Right renal cortex interstitium (tissue), 3 donors: ENCODE results near the gene RAD51B. TPM values are rescaled to one million over a fixed set of nuclear protein-coding genes. Genes with fewer than 3 reads are reported as not detected.
A peak's percentile ranks its signal among the peaks of the same experiment; 100 is the strongest.

Experiments
- DNase-seq, 3 donors: peaks; one replicate each; pipeline ENCODE4 v3.0.0-alpha.2; 2013; ENCODE audit warnings: low read depth in 3 of 3, low spot score in 2 of 3
- polyA plus RNA-seq, 3 donors: library from polyadenylated mRNA; unstranded; fragments of 120-200 nt; gene quantifications; one replicate each; pipeline ENCODE4 v1.2.1, GENCODE V29; 2013; ENCODE audit not compliant: insufficient read length in 3 of 3

The RAD51B gene
- polyA plus RNA-seq, 3 donors = 11.3 to 11.9 (median 11.6) TPM

GRCh38 chr14:67831113-67831512, 11.5 kb downstream of the RAD51B start:
- DNase-seq = no peak

DNA sequence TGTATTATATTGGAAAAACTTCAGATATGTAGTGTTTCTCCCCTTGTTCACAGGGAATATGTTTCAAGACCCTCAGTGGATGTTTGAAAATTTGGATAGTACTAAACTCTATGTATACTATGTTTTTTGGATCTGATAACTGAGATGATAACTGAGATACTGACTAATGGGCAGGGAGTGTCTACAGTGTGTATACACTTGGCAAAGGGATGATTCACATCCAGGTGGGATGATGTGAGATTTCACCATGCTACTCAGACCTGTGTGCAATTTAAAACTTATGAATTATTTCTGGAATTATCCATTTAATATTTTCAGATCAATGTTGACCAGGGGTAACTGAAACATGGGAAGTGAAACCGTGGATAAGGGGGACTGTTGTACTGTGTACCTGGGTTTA, 13.8 kb downstream of the RAD51B start:
- no peak for DNase-seq

DNA sequence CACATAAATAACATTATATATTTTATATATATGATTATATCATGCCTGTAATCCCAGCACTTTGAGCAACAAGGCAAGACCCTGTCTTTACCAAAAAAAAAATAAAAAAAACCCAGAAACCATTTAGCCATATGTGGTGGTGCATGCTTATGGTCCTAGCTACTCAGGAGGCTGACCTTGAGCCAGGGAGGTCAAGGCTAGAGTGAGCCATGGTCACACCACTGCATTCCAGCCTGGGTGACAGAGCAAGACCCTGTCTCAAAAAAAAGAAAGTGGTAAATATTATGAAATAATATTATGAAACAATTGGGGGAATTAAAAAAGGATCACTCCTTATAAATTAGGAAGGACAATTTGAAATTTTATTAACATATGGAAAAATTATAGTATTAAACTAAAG, 16.0 kb downstream of the RAD51B start:
- DNase-seq = no peak

GRCh38 chr14:67837011-67837624, 17.5 kb downstream of the RAD51B start:
- DNase-seq = peak; percentile 51 to 67 (median 64)

DNA sequence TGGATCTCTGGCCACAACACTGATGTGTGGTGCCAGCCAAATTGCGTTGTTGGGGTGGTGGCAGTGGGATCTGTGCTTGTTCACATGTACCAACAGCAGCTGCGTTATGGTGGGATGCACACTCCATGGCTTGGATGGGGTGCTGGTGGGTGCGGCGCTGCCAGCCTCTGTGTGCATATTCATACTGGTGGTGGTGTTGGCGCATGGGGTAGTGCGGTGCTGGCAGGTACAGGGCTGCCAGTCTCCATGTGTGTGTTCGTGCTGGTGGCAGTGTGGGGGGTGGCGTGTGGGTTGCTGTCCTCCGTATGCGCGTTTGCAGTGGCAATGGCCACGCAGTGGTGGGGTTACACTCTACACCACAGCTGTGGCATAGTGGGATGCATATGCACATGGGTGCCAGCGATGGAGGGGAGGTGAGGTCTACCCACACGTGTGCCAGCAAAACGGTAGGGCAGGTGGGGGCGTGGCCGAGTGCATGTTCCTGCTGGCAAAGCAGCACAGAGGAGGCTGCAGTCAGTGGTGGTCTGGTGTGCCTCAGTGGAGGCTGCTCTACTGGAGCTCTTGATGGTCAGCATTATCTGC, 26.5 kb downstream of the RAD51B start:
- DNase-seq = no peak

DNA sequence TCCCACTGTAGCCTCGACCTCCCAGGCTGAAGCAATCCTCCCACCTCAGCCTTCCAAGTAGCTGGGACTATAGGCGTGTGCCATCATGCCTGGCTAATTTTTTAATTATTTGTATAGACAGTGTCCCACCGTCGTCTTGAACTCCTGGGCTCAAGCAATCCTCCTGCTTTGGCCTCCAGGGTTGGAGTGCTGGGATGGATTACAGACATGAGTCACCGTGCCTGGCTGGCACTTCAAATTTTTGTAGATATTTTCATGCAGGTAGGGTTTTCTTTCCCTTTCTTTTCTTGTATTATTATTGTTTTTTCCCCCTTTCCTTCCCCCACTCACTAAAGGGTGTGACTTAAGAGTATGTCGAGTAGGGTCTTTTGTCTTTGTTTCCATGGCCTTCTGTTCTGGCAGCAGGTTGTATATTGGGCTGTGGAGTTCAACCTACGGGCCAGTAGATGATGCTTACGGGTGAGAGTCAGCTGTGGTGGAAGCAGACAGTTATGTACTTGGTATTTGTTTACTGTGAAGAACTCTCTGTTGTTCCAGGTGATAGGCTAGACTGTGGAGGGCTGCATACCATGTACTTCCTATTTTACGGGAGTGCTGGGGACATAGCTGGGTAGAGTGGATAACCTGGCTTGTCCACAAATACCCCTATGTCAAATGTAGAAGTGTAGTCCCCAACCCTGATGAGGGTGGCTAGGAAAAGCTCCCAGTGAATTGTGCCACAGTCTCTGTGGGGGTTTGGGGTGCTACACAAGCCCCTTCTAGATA, 30.7 kb downstream of the RAD51B start:
- no peak for DNase-seq

DNA sequence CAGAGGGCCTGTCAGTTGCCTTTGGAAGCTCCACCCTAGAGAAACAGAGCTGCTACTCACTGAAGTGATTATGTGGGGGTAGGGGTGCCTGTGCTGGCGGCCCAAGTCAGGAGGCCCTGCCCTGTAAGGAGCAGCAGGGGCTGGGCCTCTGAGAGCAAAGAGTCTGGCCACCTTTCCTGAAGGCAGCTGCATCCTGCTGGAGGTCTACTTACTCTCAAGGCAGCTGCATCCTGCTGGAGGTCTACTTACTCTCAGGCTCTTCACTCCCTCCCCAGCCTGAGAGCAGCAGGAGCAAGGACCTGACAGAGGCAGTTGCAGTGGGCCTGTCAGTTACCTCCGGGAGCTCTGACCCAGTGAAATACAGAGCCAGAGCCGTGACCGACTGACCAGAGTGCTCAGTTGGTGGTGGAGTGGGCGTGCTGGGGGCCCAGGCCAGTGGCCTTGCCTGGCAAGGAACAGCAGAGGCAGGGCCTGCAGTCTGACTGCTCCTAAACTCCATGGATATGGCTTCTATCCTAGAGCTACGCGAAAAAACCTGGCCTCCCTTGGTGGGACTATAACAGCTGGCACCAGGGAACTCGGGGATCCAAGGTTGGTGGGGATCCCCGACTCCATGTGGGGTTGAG, 32.3 kb downstream of the RAD51B start:
- DNase-seq = no peak

DNA sequence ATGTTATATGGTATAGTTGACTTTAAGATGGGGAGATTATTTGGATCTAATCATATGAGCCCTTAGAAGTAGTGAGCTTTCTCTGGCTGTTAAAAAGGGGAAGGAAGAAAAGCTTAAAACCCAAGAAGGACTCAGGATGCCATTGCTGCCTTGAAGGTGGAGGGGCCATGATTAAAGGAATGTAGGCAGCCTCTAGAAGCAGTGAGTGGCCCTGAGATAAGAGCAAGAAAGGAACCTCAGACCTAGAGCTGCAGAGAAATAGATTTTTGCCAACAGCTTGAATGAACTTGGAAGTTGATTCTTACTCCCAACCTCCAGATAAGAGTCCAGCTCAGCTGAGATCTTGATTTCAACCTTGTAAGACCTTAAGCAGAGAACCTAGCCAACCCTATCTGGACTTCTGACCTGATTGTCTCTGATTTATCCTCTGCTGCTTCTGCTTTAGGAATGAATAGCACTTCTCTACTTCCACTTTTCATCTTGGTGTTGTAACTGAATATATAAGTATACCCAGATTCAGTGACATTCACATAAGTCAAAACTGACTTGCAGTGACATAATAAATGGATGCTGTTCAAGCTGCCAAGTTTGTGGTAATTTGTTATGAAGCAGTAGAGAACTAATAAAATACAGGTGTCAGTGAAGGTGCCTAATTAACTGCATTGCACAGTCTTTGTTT, 33.5 kb downstream of the RAD51B start:
- DNase-seq = no peak

DNA sequence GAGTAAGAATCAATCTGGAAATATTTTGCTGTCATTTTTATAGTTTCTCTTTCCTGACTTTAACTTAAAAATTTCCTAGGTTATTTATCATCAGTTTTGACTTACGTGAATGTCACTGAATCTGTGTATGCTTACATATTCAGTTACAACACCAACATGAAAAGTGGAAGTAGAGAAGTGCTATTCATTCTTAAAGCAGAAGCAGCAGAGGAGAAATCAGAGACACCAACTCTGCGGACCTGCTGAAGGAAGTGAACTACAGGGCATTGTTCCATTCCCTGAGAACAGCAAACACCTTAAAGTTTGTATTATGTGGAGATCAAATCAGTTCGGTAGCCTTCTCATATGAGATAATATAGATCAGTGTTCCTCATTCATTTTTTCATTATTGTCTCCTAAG, 34.1 kb downstream of the RAD51B start:
- DNase-seq = no peak

- no peak for DNase-seq
Measured at GRCh38 chr14:67856827-67857226, 37.2 kb downstream of the RAD51B start.

- DNase-seq = no peak
Measured at GRCh38 chr14:67857778-67858350, 38.3 kb downstream of the RAD51B start.

- no peak for DNase-seq
Measured at GRCh38 chr14:67859169-67859749, 39.7 kb downstream of the RAD51B start.

DNA sequence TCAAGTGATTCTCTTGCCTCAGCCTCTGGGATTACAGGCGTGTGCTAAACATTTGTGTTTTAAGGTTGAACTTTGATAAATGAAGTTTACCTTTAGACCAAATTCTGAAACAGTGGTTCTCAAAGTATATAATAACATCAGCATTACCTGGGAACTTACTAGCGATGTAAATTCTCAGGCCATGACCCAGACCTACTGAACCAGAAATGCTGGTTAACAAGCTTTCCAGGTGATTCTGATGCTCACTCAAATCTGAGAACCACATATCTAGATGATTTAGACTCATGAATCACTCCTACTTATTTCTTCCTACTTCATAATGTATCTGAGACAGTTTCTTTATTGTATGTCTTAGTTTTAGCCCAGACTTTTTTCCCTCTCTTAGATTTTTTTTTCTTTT, 43.6 kb downstream of the RAD51B start:
- DNase-seq = no peak

DNA sequence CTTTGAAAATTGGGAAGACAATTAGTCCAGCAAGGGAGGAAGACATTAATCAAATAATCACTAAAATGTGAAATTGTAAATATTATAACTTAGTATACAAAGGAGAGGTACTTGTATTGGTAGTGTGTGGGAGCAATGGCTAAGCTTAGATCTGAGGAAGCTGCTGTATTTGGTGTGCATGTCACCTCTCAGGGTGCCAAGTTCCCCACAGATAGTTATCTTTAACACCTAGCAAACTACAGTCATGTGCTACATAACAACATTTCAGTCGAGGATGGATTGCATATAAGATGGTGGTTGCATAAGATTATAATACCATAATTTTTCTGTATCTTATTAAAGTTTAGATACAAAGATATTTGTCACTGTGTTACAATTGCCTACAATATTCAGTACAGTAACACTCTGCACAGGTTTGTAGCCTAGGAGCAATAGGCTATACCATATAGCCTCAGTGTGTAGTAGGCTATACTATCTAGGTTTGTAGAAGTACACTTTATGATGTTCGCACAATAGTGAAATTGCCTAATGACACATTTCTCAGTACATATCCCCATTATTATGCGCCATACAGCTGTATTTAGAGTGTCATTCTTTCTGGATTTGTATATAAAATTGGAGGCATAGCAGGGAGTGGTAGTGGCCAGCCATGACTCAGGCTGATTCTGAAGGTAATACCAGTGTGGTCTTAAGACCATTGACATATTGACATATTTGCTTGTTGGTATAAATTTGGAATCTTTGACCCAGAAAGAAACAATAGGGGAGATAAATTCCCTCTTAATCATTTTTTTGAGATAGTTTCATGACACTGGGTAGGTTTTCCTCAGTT, 55.8 kb downstream of the RAD51B start:
- DNase-seq = no peak

GRCh38 chr14:67879026-67879425, 59.4 kb downstream of the RAD51B start:
- DNase-seq = no peak

DNA sequence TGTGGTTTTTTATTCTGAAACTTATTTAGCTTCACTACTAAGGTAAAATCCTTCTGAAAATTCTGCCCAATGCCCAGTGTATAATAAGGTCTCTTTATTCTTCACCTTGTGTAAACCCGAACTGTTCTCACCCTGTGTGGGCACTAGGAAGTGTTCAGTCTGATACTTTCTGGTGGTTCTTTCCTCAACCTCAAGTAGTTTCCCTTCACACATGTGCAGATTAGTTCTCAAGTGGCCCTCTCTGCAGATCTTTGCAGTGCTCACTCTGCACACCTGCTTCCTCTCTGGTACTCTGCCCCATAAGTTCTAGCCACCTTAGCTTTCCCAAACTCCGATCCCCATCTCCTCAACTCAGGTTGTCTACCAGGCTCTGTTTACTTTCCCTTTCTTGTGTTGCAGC, 61.6 kb downstream of the RAD51B start:
- DNase-seq = no peak

- no peak for DNase-seq
Measured at GRCh38 chr14:67882986-67883555, 63.5 kb downstream of the RAD51B start.

- no peak for DNase-seq
Measured at GRCh38 chr14:67883717-67884116, 64.1 kb downstream of the RAD51B start.

DNA sequence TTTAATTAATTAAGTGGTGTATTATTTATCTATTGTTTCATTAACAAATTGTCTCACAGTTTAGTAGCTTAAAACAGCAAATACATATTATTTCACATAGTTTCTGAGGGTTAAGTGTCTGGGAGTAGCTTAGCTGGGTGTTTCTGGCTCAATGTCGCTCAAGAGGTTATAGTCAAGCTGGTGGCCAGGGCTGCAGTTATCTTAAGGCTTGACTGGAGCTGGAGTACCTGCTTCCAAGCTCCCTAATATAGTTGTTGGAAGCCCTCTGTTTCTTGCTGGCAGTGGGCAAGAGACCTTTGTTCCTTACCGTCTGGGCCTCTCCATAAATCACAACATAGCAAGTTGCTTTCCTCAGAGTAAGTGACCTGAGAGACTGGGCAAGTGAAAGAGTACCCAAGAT, 66.6 kb downstream of the RAD51B start:
- DNase-seq = no peak
